CD14-positive monocyte (primary cell): ENCODE data around the gene LAMTOR1. TPM values are rescaled to one million over a fixed set of nuclear protein-coding genes. Genes with fewer than 3 reads are reported as not detected.
A peak's percentile ranks its signal among the peaks of the same experiment; 100 is the strongest.

ENCODE experiments used
- DNase-seq, 3 donors: peaks; one replicate each; pipeline ENCODE4 v3.0.0-alpha.2; 2011 to 2022
- H2AFZ ChIP-seq: 2 replicates; pipeline ENCODE4 v1.6.0; 2012; ENCODE audit warnings: mild to moderate bottlenecking, low read depth, low read length, inconsistent platforms; ENCODE audit not compliant: insufficient read depth, poor library complexity, severe bottlenecking
- H3K27ac ChIP-seq, 2 donors: 1 replicate in 1 of 2; 2 replicates in 1 of 2; pipeline ENCODE4 v1.5.1; 2012 to 2013; ENCODE audit warnings: low read length in 2 of 2, control low read depth in 1 of 2, inconsistent platforms in 1 of 2, low read depth in 1 of 2, mild to moderate bottlenecking in 1 of 2
- H3K27me3 ChIP-seq, 2 donors: one replicate each; pipeline versions ENCODE4 v1.6.0 to v1.6.1; 2011 to 2013; ENCODE audit warnings: low read length in 2 of 2; ENCODE audit not compliant: control insufficient read depth in 2 of 2, insufficient read depth in 2 of 2
- H3K36me3 ChIP-seq, 2 donors: replicated peaks in 1 of 2; 1 replicate in 1 of 2; 2 replicates in 1 of 2; pipeline versions ENCODE4 v1.5.1 to v1.6.1; 2012 to 2013; ENCODE audit warnings: low read length in 2 of 2, control low read depth in 1 of 2, inconsistent platforms in 1 of 2, mild to moderate bottlenecking in 1 of 2; ENCODE audit not compliant: insufficient read depth in 2 of 2, control insufficient read depth in 1 of 2
- H3K4me1 ChIP-seq, 2 donors: 1 replicate in 1 of 2; 2 replicates in 1 of 2; pipeline versions ENCODE4 v1.5.1 to v1.6.1; 2012 to 2013; ENCODE audit warnings: low read length in 2 of 2, control low read depth in 1 of 2, inconsistent platforms in 1 of 2, mild to moderate bottlenecking in 1 of 2, moderate library complexity in 1 of 2; ENCODE audit not compliant: insufficient read depth in 2 of 2, control insufficient read depth in 1 of 2
- H3K4me2 ChIP-seq: replicated peaks from 2 replicates; pipeline ENCODE3; 2012; ENCODE audit warnings: low read length, moderate library complexity, mild to moderate bottlenecking; ENCODE audit not compliant: poor library complexity, severe bottlenecking; ENCODE audit errors: extremely low read depth
- H3K4me3 ChIP-seq, 3 experiments: fragments of 200-600 bp in 1 of 3; sonication (generic) in 1 of 3; replicated peaks in 1 of 3; 1 replicate in 2 of 3; 2 replicates in 1 of 3; pipeline ENCODE4 v1.5.1; 2011 to 2013; ENCODE audit warnings: low read length in 3 of 3, mild to moderate bottlenecking in 3 of 3, control low read depth in 2 of 3, low read depth in 2 of 3, inconsistent platforms in 1 of 3, moderate library complexity in 1 of 3
- H3K79me2 ChIP-seq: 2 replicates; pipeline ENCODE4 v1.6.0; 2012; ENCODE audit warnings: mild to moderate bottlenecking, control low read depth, inconsistent platforms, low read length, moderate library complexity; ENCODE audit not compliant: insufficient read depth
- H3K9ac ChIP-seq: 2 replicates; pipeline ENCODE4 v1.6.0; 2017; ENCODE audit warnings: low read length, mild to moderate bottlenecking; ENCODE audit not compliant: insufficient read depth, poor library complexity, severe bottlenecking
- H3K9me3 ChIP-seq, 2 donors: replicated peaks in 1 of 2; 1 replicate in 1 of 2; 2 replicates in 1 of 2; pipeline versions ENCODE4 v1.5.1 to v1.6.1; 2012 to 2013; ENCODE audit warnings: low read length in 2 of 2, control low read depth in 1 of 2; ENCODE audit not compliant: control insufficient read depth in 1 of 2, insufficient read depth in 1 of 2
- H4K20me1 ChIP-seq: 2 replicates; pipeline ENCODE4 v1.6.0; 2012; ENCODE audit warnings: mild to moderate bottlenecking, low read length, control low read depth, moderate library complexity; ENCODE audit not compliant: insufficient read depth
- H3K27ac Mint-ChIP-seq, 7 donors: one replicate each; pipeline ENCODE4 v1.8.0; 2020; ENCODE audit warnings: mild to moderate bottlenecking in 7 of 7, mixed read lengths in 7 of 7, moderate library complexity in 6 of 7, inconsistent platforms in 2 of 7
- H3K27me3 Mint-ChIP-seq, 3 donors: one replicate each; pipeline ENCODE4 v1.8.0; 2021 to 2022; ENCODE audit warnings: low read depth in 3 of 3, mild to moderate bottlenecking in 3 of 3, mixed read lengths in 3 of 3, moderate library complexity in 3 of 3, inconsistent platforms in 1 of 3
- H3K36me3 Mint-ChIP-seq, 2 donors: one replicate each; pipeline ENCODE4 v1.8.0; 2020; ENCODE audit warnings: mixed read lengths in 2 of 2, inconsistent platforms in 1 of 2, mild to moderate bottlenecking in 1 of 2
- H3K4me1 Mint-ChIP-seq: one replicate; pipeline ENCODE4 v1.8.0; 2020; ENCODE audit warnings: mild to moderate bottlenecking, mixed read lengths
- H3K4me3 Mint-ChIP-seq, 2 donors: one replicate each; pipeline ENCODE4 v1.8.0; 2020; ENCODE audit warnings: mild to moderate bottlenecking in 2 of 2, mixed read lengths in 2 of 2, moderate library complexity in 1 of 2
- H3K9me3 Mint-ChIP-seq, 7 donors: one replicate each; pipeline ENCODE4 v1.8.0; 2020 to 2022; ENCODE audit warnings: mixed read lengths in 7 of 7, mild to moderate bottlenecking in 6 of 7, moderate library complexity in 6 of 7, inconsistent platforms in 2 of 7
- CTCF ChIP-seq: fragments of 200-600 bp; IDR thresholded peaks from one replicate; pipeline ENCODE4 v1.8.0; 2022; ENCODE audit warnings: antibody characterized with exemption, mild to moderate bottlenecking
- WGBS: methylation state at CpG from one replicate; pipeline ENCODE4 v1.1.5; 2013; ENCODE audit warnings: missing lambda C conversion rate; ENCODE audit not compliant: insufficient coverage; 5-methylcytosine and 5-hydroxymethylcytosine counted together
- intact Hi-C, 2 donors: fragments of 100-400 bp; cut with micrococcal nuclease; formaldehyde crosslinking; loops; one replicate each; pipeline versions ENCODE4 v1.15.0 to v1.15.1; 2023
- polyA plus RNA-seq, 3 donors: library from polyadenylated mRNA; depleted of rRNA in 1 of 3; unstranded in 2 of 3; stranded (reverse) in 1 of 3; fragments of 300-500 nt in 2 of 3; fragments of >200 nt in 1 of 3; fragmentation: Illumina TruSeq in 2 of 3; gene quantifications; 1 replicate in 2 of 3; 2 replicates in 1 of 3; pipeline ENCODE4 v1.2.3, GENCODE V29; 2012 to 2021

LAMTOR1 gene
- polyA plus RNA-seq, 3 donors, result 224 to 292 (median 256) TPM

GRCh38 chr11:72112143-72112977 lies 9.3 kb upstream of the LAMTOR1 start, which contains the start of gene ANAPC15:
TSS of gene ANAPC15 (minus strand) at chr11:72112695. CDS start at chr11:72111276, 1,419 bp downstream.
- H3K4me1 ChIP-seq, result peaks cover 36 to 39% of the 10 kb centered on the region in 2 donors
- peak; percentile 99 to 100 (median 99) for DNase-seq
- peaks cover 43 to 45% of the 10 kb centered on the region in 2 donors for H3K36me3 Mint-ChIP-seq
- H4K20me1 ChIP-seq, result no peaks in the 10 kb centered on the region
- peaks cover 38% of the 10 kb centered on the region for H3K4me1 Mint-ChIP-seq
- intact Hi-C loops, result no loop called here
- H3K4me3 Mint-ChIP-seq, result peak within 1 kb of the TSS; percentile 89 to 97
- H3K9ac ChIP-seq, result peak within 1 kb of the TSS; percentile 87
- peaks cover 0 to 6% (median 0%) of the 10 kb centered on the region in 3 donors for H3K27me3 Mint-ChIP-seq
- H3K4me3 ChIP-seq, result peak within 1 kb of the TSS; percentile 69 to 86 (median 71)
- H3K27ac Mint-ChIP-seq, result peak within 1 kb of the TSS; percentile 99 to 100 (median 100)
- H3K27ac ChIP-seq, result peak within 1 kb of the TSS; percentile 94 to 99
- no peak for TF ChIP-seq CTCF
- peaks cover 0 to 5% (median 0%) of the 10 kb centered on the region in 7 donors for H3K9me3 Mint-ChIP-seq
- under 1% methylated on average over 40 of the region's 49 CpGs for WGBS
- no peaks in the 10 kb centered on the region for H3K27me3 ChIP-seq
- peaks cover 10% of the 10 kb centered on the region for H3K79me2 ChIP-seq
- no peaks in the 10 kb centered on the region for H3K9me3 ChIP-seq
- H3K36me3 ChIP-seq, result peaks cover 28 to 33% of the 10 kb centered on the region in 2 donors
- H2AFZ ChIP-seq, result peak within 1 kb of the TSS; percentile 77
- H3K4me2 ChIP-seq, result peak within 1 kb of the TSS; percentile 77

- Histone ChIP-seq H3K79me2 (peaks cover 10% of the 10 kb centered on the region), H3K36me3 (peaks cover 28 to 36% of the 10 kb centered on the region in 2 donors), H2AFZ (peak overlapping the region; percentile 77), H4K20me1 (no peaks in the 10 kb centered on the region), H3K4me2 (peak overlapping the region; percentile 77), H3K27ac (peak overlapping the region; percentile 94 to 99), H3K9me3 (no peaks in the 10 kb centered on the region), H3K4me1 (peaks cover 30 to 33% of the 10 kb centered on the region in 2 donors), H3K4me3 (peak overlapping the region; percentile 50 to 86 (median 69)), H3K27me3 (no peaks in the 10 kb centered on the region), H3K9ac (peak overlapping the region; percentile 87)
- H3K4me1 Mint-ChIP-seq, result peaks cover 33% of the 10 kb centered on the region
- peaks cover 46 to 50% of the 10 kb centered on the region in 2 donors for H3K36me3 Mint-ChIP-seq
- peaks cover 0 to 5% (median 0%) of the 10 kb centered on the region in 7 donors for H3K9me3 Mint-ChIP-seq
- intact Hi-C loops, result no loop called here
- H3K27ac Mint-ChIP-seq, result peak overlapping the region; percentile 99 to 100 (median 100)
- 4% methylated on average over 8 of the region's 10 CpGs for WGBS
- TF ChIP-seq CTCF, result no peak
- DNase-seq, result no peak
- peaks cover 0 to 4% (median 0%) of the 10 kb centered on the region in 3 donors for H3K27me3 Mint-ChIP-seq
- H3K4me3 Mint-ChIP-seq, result peak overlapping the region; percentile 89 to 97
These were observed 8.4 kb upstream of the LAMTOR1 start for GRCh38 chr11:72111300-72112142.
